Heart left ventricle (tissue), 16 donors: ENCODE measurements around the gene ARHGEF11. TPM values are rescaled to one million over a fixed set of nuclear protein-coding genes. Genes with fewer than 3 reads are reported as not detected.

ENCODE experiments used
- ATAC-seq, 4 donors: fragments of 200-7000 bp; cut with Tn5 transposase; one replicate each; pipeline ENCODE4 v1.9.1; 2020 to 2022; ENCODE audit warnings: moderate library complexity in 4 of 4, mild to moderate bottlenecking in 3 of 4, moderate number of reproducible peaks in 1 of 4
- DNase-seq, 5 donors: peaks; one replicate each; pipeline ENCODE4 v3.0.0-alpha.2; 2020
- H3K27ac ChIP-seq, 12 donors: fragments of 200-600 bp; sonication (generic) in 4 of 12; one replicate each; pipeline versions ENCODE4 v1.5.0 to v1.8.0; 2016 to 2022; ENCODE audit warnings: mild to moderate bottlenecking in 2 of 12
- H3K27me3 ChIP-seq, 9 donors: fragments of 200-600 bp; sonication (generic) in 2 of 9; one replicate each; pipeline versions ENCODE4 v1.5.1 to v1.8.0; 2016 to 2022; ENCODE audit warnings: mild to moderate bottlenecking in 3 of 9
- H3K36me3 ChIP-seq, 9 donors: fragments of 200-600 bp; sonication (generic) in 2 of 9; one replicate each; pipeline versions ENCODE4 v1.5.0 to v1.8.0; 2018 to 2022; ENCODE audit warnings: mild to moderate bottlenecking in 2 of 9
- H3K4me1 ChIP-seq, 12 donors: fragments of 200-600 bp; sonication (generic) in 4 of 12; one replicate each; pipeline versions ENCODE4 v1.5.0 to v1.8.0; 2016 to 2022; ENCODE audit warnings: mild to moderate bottlenecking in 3 of 12
- H3K4me3 ChIP-seq, 12 donors: fragments of 200-600 bp; sonication (generic) in 4 of 12; one replicate each; pipeline versions ENCODE4 v1.5.0 to v1.8.0; 2017 to 2022; ENCODE audit warnings: mild to moderate bottlenecking in 9 of 12, moderate library complexity in 4 of 12
- H3K9me3 ChIP-seq, 12 donors: fragments of 200-600 bp; sonication (generic) in 4 of 12; one replicate each; pipeline versions ENCODE4 v1.5.0 to v1.8.0; 2016 to 2022; ENCODE audit warnings: mild to moderate bottlenecking in 1 of 12
- POLR2A ChIP-seq, 2 donors: fragments of 450-650 bp; IDR thresholded peaks; one replicate each; pipeline ENCODE4 v1.6.1; 2017; ENCODE audit warnings: antibody characterized with exemption in 2 of 2, mild to moderate bottlenecking in 2 of 2, moderate library complexity in 2 of 2
- WGBS, 4 donors: extraction: QIAGEN DNeasy Blood & Tissue Kit in 2 of 4; methylation state at CpG; one replicate each; pipeline versions ENCODE4 v1.1.5 to v1.1.7; 2013 to 2018; 5-methylcytosine and 5-hydroxymethylcytosine counted together
- intact Hi-C, 10 donors: fragments of 100-400 bp; cut with DNase I; formaldehyde crosslinking; loops; one replicate each; pipeline versions ENCODE4 v1.11.1 to v1.14.2; 2022
- polyA plus RNA-seq, 2 donors: library from polyadenylated mRNA; stranded (reverse); fragments of 200-250 nt; gene quantifications; one replicate each; pipeline ENCODE4 v1.2.3, GENCODE V29; 2013
- total RNA-seq, 9 donors: library from RNA; depleted of rRNA in 2 of 9; stranded (reverse); fragments of >200 nt in 2 of 9; fragmentation: NEBNext Ultra II Directional in 3 of 9; extraction: Animal tissue kit (Norgen Biotek cat#: 25700) in 3 of 9; gene quantifications; one replicate each; pipeline versions ENCODE4 v1.1.0 to v1.2.4, GENCODE V29; 2016 to 2023
- TF ChIP-seq, protein P1 (sequence below), 12 donors: fragments of 200-600 bp; sonication (generic) in 4 of 12; IDR thresholded peaks; one replicate each; pipeline versions ENCODE4 v1.5.0 to v1.8.0; 2018 to 2022; ENCODE audit warnings: antibody characterized with exemption in 12 of 12, mild to moderate bottlenecking in 5 of 12
- donor health status: ischemic (EF 13 %, LVEDD 7.1; RV severe dilation, severe dysfunction).
- donor health status: healthy with polysubstance abuse.
- donor health status: DM: no; HTN: yes; CAD: no.
- donor health status: DM: no; HTN: no; CAD: no.
- donor health status: ischemic (EF 25% LVEDD 6.9; RV normal size, moderate dysfunction).
- donor health status: ischemic (EF 25% LVEDD 5.7; RV mildly dilated, moderate dysfunction).
- donor health status: healthy.
- donor health status: DM: yes; HTN: yes; CAD: no.
- donor health status: ischemic (EF 35%, LVEDD 5.7; RV mildly dilated, moderate dysfunction).
- donor health status: nonischemic (EF 11% LVEDD 7.7; RV severe dilation, severe dysfunction).
- donor health status: DM: yes; HTN: yes; CAD: no.
- donor health status: PGD.
- donor health status: ischemic (EF 29% LVEDD 5.4; RV normal size, mild dysfunction).
- donor health status: nonischemic (EF 23%, LVEDD 6.1; RV moderate dilation, normal function).

The ARHGEF11 gene
- total and polyA plus RNA-seq, 11 donors = 12.2 to 44.1 (median 30.0) TPM

DNA sequence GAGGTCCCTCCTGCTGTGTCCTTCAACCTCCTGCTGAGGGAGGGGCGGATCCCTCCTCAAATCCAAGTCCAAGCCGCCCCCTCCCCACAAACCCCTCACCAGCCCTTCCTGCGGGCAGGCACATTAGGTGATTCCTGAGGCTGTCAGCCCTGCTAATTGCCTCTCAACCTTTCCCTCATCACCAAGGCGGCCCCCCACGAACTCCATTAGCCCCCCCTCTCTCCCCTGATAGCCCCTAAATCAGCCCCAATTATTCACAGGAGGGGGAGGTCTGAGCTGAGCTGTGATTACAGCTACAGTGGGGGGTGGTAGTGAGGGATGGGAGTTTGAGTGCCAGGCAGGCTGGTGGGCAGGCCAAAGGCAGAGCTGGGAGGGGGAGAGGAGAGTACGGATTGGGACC, 157.8 kb downstream of the ARHGEF11 start:
- Histone ChIP-seq H3K4me1 (peaks cover 0 to 30% (median 9%) of the 10 kb centered on the region in 12 donors), H3K36me3 (no peaks in the 10 kb centered on the region), H3K27ac (no peak overlapping the region), H3K27me3 (peaks cover 0 to 6% (median 0%) of the 10 kb centered on the region in 9 donors), H3K9me3 (no peaks in the 10 kb centered on the region), H3K4me3 (no peak overlapping the region)
- WGBS, 4 donors = 50 to 63% (median 59%) methylated on average over 6 of the region's 6 CpGs
- TF ChIP-seq, protein P1, sequence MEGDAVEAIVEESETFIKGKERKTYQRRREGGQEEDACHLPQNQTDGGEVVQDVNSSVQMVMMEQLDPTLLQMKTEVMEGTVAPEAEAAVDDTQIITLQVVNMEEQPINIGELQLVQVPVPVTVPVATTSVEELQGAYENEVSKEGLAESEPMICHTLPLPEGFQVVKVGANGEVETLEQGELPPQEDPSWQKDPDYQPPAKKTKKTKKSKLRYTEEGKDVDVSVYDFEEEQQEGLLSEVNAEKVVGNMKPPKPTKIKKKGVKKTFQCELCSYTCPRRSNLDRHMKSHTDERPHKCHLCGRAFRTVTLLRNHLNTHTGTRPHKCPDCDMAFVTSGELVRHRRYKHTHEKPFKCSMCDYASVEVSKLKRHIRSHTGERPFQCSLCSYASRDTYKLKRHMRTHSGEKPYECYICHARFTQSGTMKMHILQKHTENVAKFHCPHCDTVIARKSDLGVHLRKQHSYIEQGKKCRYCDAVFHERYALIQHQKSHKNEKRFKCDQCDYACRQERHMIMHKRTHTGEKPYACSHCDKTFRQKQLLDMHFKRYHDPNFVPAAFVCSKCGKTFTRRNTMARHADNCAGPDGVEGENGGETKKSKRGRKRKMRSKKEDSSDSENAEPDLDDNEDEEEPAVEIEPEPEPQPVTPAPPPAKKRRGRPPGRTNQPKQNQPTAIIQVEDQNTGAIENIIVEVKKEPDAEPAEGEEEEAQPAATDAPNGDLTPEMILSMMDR (IDR thresholded peaks at IDR 0.05) = no peak
- TF ChIP-seq POLR2A (IDR thresholded peaks at IDR 0.05) = no peak
- ATAC-seq (no peak), DNase-seq (peak in 1 of 5 donors; percentile 37)
- intact Hi-C loops = loop anchor here in 4 of 10 donors (5.0 to 10.0 kb wide), 7 partner anchors 35 to 203 kb away; partner anchors contain the start of genes ISG20L2 (in 1 of the 4), LRRC71 (in 1 of the 4) and METTL25B (in 1 of the 4)

DNA sequence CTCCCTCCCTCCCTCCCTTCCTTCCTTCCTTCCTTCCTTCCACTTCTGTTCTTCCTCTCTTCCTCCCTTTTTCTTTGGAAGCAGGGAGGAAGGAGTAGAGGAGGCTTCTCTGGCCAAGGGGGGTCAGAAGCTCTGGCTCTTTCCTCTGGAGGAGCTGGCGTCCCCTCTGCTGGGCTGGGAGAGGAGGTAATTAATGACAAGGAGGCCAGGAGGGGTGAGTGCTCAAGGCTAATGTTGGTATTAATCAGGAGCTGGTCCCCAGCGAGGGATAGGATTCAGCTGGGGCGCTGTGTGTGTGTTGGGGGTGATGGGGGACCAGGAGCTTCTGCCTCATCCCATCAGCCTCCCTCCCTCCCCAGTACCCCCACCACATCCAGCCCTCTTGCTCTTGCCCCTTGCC, 158.2 kb downstream of the ARHGEF11 start:
- TF ChIP-seq, protein P1 (IDR thresholded peaks at IDR 0.05) = no peak
- TF ChIP-seq POLR2A (IDR thresholded peaks at IDR 0.05) = no peak
- Histone ChIP-seq H3K9me3 (no peaks in the 10 kb centered on the region), H3K27ac (no peak overlapping the region), H3K36me3 (no peaks in the 10 kb centered on the region), H3K4me1 (peaks cover 0 to 26% (median 6%) of the 10 kb centered on the region in 12 donors), H3K4me3 (no peak overlapping the region), H3K27me3 (peaks cover 0 to 6% (median 0%) of the 10 kb centered on the region in 9 donors)
- intact Hi-C loops = loop anchor here in 4 of 10 donors (5.0 to 10.0 kb wide), 7 partner anchors 35 to 203 kb away; partner anchors contain the start of genes ISG20L2 (in 1 of the 4), LRRC71 (in 1 of the 4) and METTL25B (in 1 of the 4)
- no peak for ATAC-seq
- no peak for DNase-seq
- WGBS, 4 donors = 41 to 54% (median 48%) methylated on average over 3 of the region's 3 CpGs

DNA sequence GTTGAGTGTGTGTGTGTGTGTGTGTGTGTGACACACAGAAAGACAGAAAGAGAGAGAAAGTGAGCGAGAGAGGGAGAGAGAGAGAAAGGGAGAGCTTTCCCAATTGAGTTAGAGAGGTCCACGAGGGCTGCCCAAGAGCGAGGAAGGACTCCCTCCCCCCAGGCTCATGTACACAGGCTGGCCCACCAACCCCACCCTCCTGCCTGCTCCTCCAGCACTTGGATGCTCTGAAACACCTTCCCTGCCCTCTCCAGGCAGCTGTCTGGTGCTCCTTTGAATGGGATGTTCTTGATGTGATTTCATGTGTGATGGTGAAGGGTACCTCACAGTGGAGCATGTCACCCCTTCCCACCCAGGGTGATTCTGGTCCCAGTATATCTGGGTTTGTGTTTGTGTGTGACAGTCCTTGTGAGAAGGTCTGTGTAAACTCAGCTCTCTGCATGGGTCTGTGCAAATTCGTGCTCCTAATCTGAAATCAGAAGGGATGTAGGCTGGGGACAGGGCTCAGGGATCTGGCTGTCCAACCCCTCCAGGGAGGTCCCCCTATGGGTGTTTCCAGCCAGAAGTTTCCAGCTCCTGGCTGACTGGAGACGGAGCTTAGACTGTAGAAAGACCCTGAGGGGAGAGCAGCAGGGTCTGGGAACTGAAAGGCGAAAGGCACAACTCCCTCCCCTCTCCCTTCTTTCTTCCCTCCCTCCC, 158.8 kb downstream of the ARHGEF11 start:
- Histone ChIP-seq H3K36me3 (no peaks in the 10 kb centered on the region), H3K4me1 (peaks cover 0 to 20% (median 2%) of the 10 kb centered on the region in 12 donors), H3K27ac (no peak overlapping the region), H3K27me3 (peaks cover 0 to 6% (median 0%) of the 10 kb centered on the region in 9 donors), H3K4me3 (no peak overlapping the region), H3K9me3 (no peaks in the 10 kb centered on the region)
- TF ChIP-seq POLR2A (IDR thresholded peaks at IDR 0.05) = no peak
- TF ChIP-seq, protein P1 (IDR thresholded peaks at IDR 0.05) = no peak
- 42 to 53% (median 47%) methylated on average over 6 of the region's 6 CpGs for WGBS, 4 donors
- ATAC-seq (no peak), DNase-seq (no peak)
- intact Hi-C loops = loop anchor here in 4 of 10 donors (5.0 to 10.0 kb wide), 7 partner anchors 36 to 202 kb away; partner anchors contain the start of genes ISG20L2 (in 1 of the 4), LRRC71 (in 1 of the 4) and METTL25B (in 1 of the 4)

DNA sequence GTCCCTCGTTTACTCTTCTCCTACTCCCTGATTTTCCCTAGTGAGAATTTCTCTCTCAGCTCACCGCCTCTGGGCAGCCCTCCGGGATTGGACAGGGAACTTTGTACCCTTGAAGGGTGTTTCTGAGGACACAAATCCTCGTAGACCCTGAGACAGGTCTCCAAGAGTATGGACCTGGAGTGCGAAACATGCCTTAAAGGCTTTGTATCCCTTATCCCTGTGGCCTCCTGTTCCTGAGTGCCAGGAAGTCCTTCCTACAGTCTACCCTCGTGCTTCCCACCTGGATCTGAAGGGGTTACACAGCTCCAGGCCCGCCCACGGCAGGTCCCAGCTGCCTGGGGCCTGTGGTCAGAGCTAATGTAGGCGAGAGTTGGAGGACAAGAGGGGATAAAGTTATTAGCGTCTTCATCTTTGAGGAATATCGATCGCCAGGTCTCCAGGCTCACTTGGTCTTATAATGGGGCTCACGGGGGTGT, 159.6 kb downstream of the ARHGEF11 start:
- Histone ChIP-seq H3K27ac (no peak overlapping the region), H3K4me3 (no peak overlapping the region), H3K9me3 (no peaks in the 10 kb centered on the region), H3K36me3 (no peaks in the 10 kb centered on the region), H3K27me3 (peaks cover 0 to 4% (median 0%) of the 10 kb centered on the region in 9 donors), H3K4me1 (peaks cover 0 to 18% (median 2%) of the 10 kb centered on the region in 12 donors)
- intact Hi-C loops = loop anchor here in 4 of 10 donors (5.0 to 10.0 kb wide), 7 partner anchors 36 to 201 kb away; partner anchors contain the start of genes ISG20L2 (in 1 of the 4), LRRC71 (in 1 of the 4) and METTL25B (in 1 of the 4)
- no peak for TF ChIP-seq POLR2A (IDR thresholded peaks at IDR 0.05)
- TF ChIP-seq, protein P1 (IDR thresholded peaks at IDR 0.05) = no peak
- no peak for DNase-seq
- ATAC-seq = peak in 1 of 4 donors; percentile 33
- 65 to 76% (median 71%) methylated on average over 13 of the region's 13 CpGs for WGBS, 4 donors
